Breast epithelium (tissue), 4 donors: Measurements from ENCODE around the gene MICAL2. TPM values are rescaled to one million over a fixed set of nuclear protein-coding genes. Genes with fewer than 3 reads are reported as not detected.

Experiments used
- DNase-seq, 2 donors: peaks; one replicate each; pipeline ENCODE4 v3.0.0-alpha.2; 2019; ENCODE audit warnings: low spot score in 2 of 2
- H3K27ac ChIP-seq, 2 donors: fragments of 200-600 bp; sonication (generic) in 1 of 2; one replicate each; pipeline ENCODE4 v1.5.1; 2016 to 2019; ENCODE audit warnings: mild to moderate bottlenecking in 1 of 2
- H3K27me3 ChIP-seq, 2 donors: fragments of 200-600 bp; sonication (generic) in 1 of 2; one replicate each; pipeline versions ENCODE4 v1.5.1 to v1.6.0; 2017 to 2019; ENCODE audit warnings: control low read depth in 1 of 2, mild to moderate bottlenecking in 1 of 2
- H3K36me3 ChIP-seq: fragments of 200-600 bp; one replicate; pipeline ENCODE4 v1.5.1; 2019
- H3K4me1 ChIP-seq, 2 donors: fragments of 200-600 bp; sonication (generic); one replicate each; pipeline ENCODE4 v1.5.1; 2016 to 2019; ENCODE audit warnings: control low read depth in 1 of 2
- H3K4me3 ChIP-seq, 3 donors: fragments of 200-600 bp; sonication (generic); 1 replicate in 2 of 3; 2 replicates in 1 of 3; pipeline ENCODE4 v1.5.1; 2016 to 2019; ENCODE audit warnings: mild to moderate bottlenecking in 3 of 3, moderate library complexity in 2 of 3
- H3K9me3 ChIP-seq, 2 donors: fragments of 200-600 bp; sonication (generic) in 1 of 2; one replicate each; pipeline ENCODE4 v1.5.1; 2016 to 2019; ENCODE audit warnings: control low read depth in 1 of 2
- POLR2A ChIP-seq: fragments of 450-650 bp; IDR thresholded peaks from one replicate; pipeline ENCODE4 v1.6.1; 2016; ENCODE audit warnings: antibody characterized with exemption, mild to moderate bottlenecking, moderate library complexity
- POLR2AphosphoS5 ChIP-seq, 3 donors: sonication (generic); formaldehyde crosslinking; IDR thresholded peaks; one replicate each; pipeline ENCODE4 v1.6.1; 2017; ENCODE audit warnings: antibody characterized with exemption in 3 of 3
- intact Hi-C: fragments of 100-400 bp; cut with DNase I; formaldehyde crosslinking; loops from one replicate; pipeline ENCODE4 v1.15.1; 2023; ENCODE audit warnings: low total_unique reads
- total RNA-seq, 3 donors: library from RNA; depleted of rRNA; stranded (reverse); fragments of >200 nt; gene quantifications; one replicate each; pipeline ENCODE4 v1.1.0, GENCODE V29; 2016
- TF ChIP-seq, protein P1 (sequence below), 3 donors: fragments of 450-650 bp; IDR thresholded peaks; one replicate each; pipeline ENCODE4 v1.5.1; 2016 to 2017; ENCODE audit warnings: antibody characterized with exemption in 3 of 3, mild to moderate bottlenecking in 3 of 3, moderate library complexity in 3 of 3

MICAL2 gene
- total RNA-seq, 3 donors from 2014 or later: 30.9 to 52.4 (median 38.6) TPM

DNA sequence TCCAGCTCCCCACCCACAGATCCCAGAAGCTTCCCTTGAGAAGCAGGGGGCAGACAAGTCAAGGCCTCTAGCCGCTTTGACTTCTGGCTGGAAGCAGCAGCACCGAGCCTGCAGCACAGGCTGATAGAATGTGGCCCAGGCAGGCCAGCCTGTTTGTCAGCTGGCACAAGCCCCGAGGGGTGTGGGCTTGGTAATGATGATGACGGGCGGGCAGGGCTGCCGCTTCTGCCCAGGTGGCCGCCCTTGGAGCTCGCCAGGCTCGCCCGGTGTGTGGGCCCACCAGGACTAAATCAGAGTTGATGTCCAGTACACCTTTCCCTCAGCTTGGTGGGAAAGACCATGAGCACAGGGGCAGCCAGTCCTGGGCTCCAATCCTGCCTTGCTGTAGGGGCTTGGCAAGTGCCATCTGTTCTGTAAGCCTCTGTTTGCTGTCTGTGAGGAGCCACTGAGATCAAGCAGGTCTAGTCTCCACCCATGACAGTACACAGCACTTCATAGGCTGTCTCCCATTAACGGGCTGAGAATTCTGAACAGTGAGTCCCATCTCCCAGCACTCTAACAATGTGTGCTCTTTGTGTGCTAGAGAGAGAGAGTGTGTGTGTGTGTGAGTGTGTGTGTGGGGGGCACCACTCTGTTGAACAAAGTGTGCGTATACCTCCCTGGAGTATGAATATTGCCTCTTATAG lies 26.8 kb downstream of the MICAL2 start:
- no peak for TF ChIP-seq POLR2A
- no peak for TF ChIP-seq POLR2AphosphoS5 (IDR thresholded peaks at IDR 0.05)
- TF ChIP-seq, protein P1, sequence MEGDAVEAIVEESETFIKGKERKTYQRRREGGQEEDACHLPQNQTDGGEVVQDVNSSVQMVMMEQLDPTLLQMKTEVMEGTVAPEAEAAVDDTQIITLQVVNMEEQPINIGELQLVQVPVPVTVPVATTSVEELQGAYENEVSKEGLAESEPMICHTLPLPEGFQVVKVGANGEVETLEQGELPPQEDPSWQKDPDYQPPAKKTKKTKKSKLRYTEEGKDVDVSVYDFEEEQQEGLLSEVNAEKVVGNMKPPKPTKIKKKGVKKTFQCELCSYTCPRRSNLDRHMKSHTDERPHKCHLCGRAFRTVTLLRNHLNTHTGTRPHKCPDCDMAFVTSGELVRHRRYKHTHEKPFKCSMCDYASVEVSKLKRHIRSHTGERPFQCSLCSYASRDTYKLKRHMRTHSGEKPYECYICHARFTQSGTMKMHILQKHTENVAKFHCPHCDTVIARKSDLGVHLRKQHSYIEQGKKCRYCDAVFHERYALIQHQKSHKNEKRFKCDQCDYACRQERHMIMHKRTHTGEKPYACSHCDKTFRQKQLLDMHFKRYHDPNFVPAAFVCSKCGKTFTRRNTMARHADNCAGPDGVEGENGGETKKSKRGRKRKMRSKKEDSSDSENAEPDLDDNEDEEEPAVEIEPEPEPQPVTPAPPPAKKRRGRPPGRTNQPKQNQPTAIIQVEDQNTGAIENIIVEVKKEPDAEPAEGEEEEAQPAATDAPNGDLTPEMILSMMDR (IDR thresholded peaks at IDR 0.05): no peak
- H3K4me3 ChIP-seq: peak overlapping the region in 1 of 3 donors; percentile 17

DNA sequence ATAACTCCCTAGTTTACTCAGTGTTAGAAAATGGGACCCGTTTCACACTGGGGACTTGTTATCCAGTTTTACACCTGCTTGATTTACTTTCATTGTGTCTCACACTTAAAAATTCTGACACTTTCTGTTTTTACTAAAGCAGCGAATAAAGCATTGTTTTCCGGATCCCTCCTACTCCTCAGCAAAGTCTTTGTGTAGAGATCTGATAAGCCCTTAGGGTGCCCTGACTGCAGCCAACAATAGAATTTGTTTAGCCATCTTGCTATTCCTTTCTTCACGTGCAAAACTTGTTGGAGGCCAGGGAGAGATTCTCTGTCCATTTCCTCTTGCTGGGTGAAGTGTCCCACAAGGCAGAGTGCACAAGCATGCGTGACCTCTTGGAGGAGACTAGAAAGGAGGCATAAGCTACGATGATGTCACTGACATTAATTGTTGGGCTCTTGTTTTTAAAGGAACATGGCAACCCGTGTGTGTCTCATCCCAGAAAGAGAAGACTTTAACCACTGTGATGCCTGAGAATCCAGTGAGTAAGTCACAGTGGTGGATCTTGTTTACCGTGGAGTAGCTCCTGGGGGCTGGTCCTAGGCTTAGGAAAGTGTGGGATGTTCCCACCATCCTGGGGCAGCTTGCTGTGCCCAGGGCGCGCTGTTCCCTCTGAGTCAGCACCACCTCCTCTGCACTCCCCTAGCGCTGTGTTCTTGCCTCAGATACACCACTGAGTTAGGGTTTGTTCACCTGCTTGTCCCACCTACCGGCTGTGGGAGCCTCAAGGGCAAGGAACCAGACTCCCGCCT lies 27.7 kb downstream of the MICAL2 start:
- no peak for TF ChIP-seq POLR2AphosphoS5 (IDR thresholded peaks at IDR 0.05)
- TF ChIP-seq, protein P1 (IDR thresholded peaks at IDR 0.05): no peak
- TF ChIP-seq POLR2A: no peak
- Histone ChIP-seq H3K36me3 (no peaks in the 10 kb centered on the region), H3K4me1 (peaks cover 2 to 10% of the 10 kb centered on the region in 2 donors), H3K9me3 (no peaks in the 10 kb centered on the region), H3K27me3 (no peaks in the 10 kb centered on the region), H3K4me3 (no peak overlapping the region), H3K27ac (peak overlapping the region; percentile 81 to 83)
- no peak for DNase-seq
- intact Hi-C loops: no loop called here

More for the DNA sequence above, 26.8 kb downstream of the MICAL2 start:
- intact Hi-C loops: no loop called here
- peaks cover 2 to 10% of the 10 kb centered on the region in 2 donors for H3K4me1 ChIP-seq
- H3K36me3 ChIP-seq: no peaks in the 10 kb centered on the region
- peak; percentile 86 to 91 for DNase-seq
- H3K27me3 ChIP-seq: no peaks in the 10 kb centered on the region
- peak overlapping the region; percentile 81 to 87 for H3K27ac ChIP-seq
- H3K9me3 ChIP-seq: no peaks in the 10 kb centered on the region

DNA sequence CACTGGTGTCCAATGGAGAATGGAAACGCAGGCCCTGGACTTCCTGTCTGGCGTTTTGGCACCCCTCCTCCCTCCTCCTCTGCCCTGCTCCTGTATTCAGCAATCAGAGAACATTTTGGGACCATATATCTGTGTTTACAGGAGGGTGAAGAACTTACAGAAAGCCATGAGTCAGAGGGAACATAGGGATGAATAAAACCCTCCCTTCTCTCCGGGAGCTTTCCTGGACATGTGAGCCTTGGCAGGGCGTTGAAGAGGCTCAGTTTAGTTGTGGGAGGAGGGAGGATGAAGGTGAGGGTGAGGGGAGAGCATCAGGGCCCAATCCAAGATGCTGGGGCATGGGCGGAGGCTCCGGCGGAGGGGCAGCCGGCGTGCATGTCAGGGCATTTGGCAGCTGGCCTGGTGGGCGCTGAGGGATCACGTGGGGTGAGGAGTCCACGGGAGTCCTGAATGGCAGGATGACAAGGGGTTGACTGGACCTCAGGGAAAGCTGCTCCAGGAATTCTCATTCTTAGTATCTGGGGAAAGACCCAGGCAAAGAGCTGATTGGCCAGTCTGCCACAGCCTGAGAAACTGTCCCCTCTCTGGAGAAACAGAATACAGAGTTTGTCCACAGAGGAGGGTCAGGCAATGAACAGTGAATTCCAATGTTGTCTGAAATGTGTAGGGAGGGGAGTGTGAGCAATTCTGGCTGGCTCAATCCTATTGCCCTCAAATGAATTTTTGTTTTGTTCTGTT lies 28.9 kb downstream of the MICAL2 start:
- intact Hi-C loops: no loop called here
- Histone ChIP-seq H3K4me3 (no peak overlapping the region), H3K4me1 (peaks cover 2 to 10% of the 10 kb centered on the region in 2 donors), H3K27ac (peak overlapping the region; percentile 81 to 83), H3K9me3 (no peaks in the 10 kb centered on the region), H3K27me3 (no peaks in the 10 kb centered on the region), H3K36me3 (no peaks in the 10 kb centered on the region)
- DNase-seq: no peak
- TF ChIP-seq, protein P1 (IDR thresholded peaks at IDR 0.05): no peak
- TF ChIP-seq POLR2AphosphoS5 (IDR thresholded peaks at IDR 0.05) (no peak), POLR2A (no peak)

DNA sequence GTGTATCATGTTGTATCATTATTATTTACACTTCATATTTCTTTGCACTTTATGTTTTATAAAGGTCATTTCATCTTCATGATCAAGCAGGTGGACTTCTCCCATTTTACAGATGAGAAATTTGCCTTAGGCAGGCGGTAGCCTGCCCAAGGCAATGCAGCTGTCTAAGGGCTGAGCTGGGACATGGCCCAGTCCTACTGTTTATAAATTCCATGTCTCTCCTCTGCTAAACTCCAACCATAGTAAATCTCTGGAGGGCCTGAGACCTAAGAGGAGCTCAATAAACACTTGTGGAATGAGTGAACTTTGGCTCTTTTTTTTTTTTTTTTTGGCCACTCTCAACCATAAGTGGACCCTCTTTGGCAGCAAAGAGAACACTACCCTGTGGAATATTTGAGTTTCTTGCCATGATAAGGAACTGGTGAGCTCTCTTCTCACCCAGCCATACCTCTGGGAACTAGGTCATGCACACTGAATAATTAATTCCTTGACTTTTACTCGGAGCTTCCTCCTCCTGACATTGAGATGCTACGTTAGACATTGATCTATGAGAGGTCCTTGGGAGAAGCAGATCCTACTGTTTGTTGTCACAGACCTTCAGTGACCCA lies 29.9 kb downstream of the MICAL2 start:
- Histone ChIP-seq H3K27me3 (no peaks in the 10 kb centered on the region), H3K4me1 (peaks cover 2 to 10% of the 10 kb centered on the region in 2 donors), H3K27ac (peak overlapping the region; percentile 1 to 81)

More for the DNA sequence above, 29.9 kb downstream of the MICAL2 start:
- Histone ChIP-seq H3K4me3 (no peak overlapping the region), H3K36me3 (no peaks in the 10 kb centered on the region), H3K9me3 (no peaks in the 10 kb centered on the region)
- intact Hi-C loops: no loop called here
- TF ChIP-seq POLR2A: no peak
- TF ChIP-seq, protein P1 (IDR thresholded peaks at IDR 0.05): no peak
- TF ChIP-seq POLR2AphosphoS5 (IDR thresholded peaks at IDR 0.05): no peak
- no peak for DNase-seq
